Gastroesophageal sphincter (tissue), 3 donors: ENCODE measurements around the gene MARS1.

Experiments used
- EP300 ChIP-seq: sonication (generic); formaldehyde crosslinking; IDR thresholded peaks from one replicate; pipeline ENCODE4 v1.6.1; 2017; ENCODE audit warnings: antibody characterized with exemption, mild to moderate bottlenecking
- POLR2A ChIP-seq, 2 donors: fragments of 450-650 bp; IDR thresholded peaks; one replicate each; pipeline ENCODE4 v1.6.1; 2017; ENCODE audit warnings: antibody characterized with exemption in 2 of 2, mild to moderate bottlenecking in 2 of 2, moderate library complexity in 1 of 2
- POLR2AphosphoS5 ChIP-seq: sonication (generic); formaldehyde crosslinking; IDR thresholded peaks from one replicate; pipeline ENCODE4 v1.6.1; 2017; ENCODE audit warnings: antibody characterized with exemption
- TF ChIP-seq, protein P1 (sequence below), 4 experiments: fragments of 200-600 bp in 2 of 4; fragments of 450-650 bp in 2 of 4; sonication (generic) in 1 of 4; IDR thresholded peaks; one replicate each; pipeline ENCODE4 v1.5.1; 2017 to 2019; ENCODE audit warnings: antibody characterized with exemption in 4 of 4, mild to moderate bottlenecking in 2 of 4, moderate library complexity in 2 of 4

- TF ChIP-seq POLR2A (IDR thresholded peaks at IDR 0.05) (no peak), POLR2AphosphoS5 (no peak), EP300 (no peak)
- TF ChIP-seq, protein P1, sequence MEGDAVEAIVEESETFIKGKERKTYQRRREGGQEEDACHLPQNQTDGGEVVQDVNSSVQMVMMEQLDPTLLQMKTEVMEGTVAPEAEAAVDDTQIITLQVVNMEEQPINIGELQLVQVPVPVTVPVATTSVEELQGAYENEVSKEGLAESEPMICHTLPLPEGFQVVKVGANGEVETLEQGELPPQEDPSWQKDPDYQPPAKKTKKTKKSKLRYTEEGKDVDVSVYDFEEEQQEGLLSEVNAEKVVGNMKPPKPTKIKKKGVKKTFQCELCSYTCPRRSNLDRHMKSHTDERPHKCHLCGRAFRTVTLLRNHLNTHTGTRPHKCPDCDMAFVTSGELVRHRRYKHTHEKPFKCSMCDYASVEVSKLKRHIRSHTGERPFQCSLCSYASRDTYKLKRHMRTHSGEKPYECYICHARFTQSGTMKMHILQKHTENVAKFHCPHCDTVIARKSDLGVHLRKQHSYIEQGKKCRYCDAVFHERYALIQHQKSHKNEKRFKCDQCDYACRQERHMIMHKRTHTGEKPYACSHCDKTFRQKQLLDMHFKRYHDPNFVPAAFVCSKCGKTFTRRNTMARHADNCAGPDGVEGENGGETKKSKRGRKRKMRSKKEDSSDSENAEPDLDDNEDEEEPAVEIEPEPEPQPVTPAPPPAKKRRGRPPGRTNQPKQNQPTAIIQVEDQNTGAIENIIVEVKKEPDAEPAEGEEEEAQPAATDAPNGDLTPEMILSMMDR (IDR thresholded peaks at IDR 0.05), result no peak
Observed at GRCh38 chr12:57469296-57470164, 18.3 kb upstream of the MARS1 start.
